ENCODE data around the gene SIPA1L3.
A peak's percentile ranks its signal among the peaks of the same experiment; 100 is the strongest.

Gene SIPA1L3

GRCh38 chr19:38164526-38164925 lies 257.5 kb downstream of the SIPA1L3 start:
- DNase-seq: no peak

- no peak for DNase-seq
Observed at GRCh38 chr19:38165335-38165734, 258.3 kb downstream of the SIPA1L3 start.

DNA sequence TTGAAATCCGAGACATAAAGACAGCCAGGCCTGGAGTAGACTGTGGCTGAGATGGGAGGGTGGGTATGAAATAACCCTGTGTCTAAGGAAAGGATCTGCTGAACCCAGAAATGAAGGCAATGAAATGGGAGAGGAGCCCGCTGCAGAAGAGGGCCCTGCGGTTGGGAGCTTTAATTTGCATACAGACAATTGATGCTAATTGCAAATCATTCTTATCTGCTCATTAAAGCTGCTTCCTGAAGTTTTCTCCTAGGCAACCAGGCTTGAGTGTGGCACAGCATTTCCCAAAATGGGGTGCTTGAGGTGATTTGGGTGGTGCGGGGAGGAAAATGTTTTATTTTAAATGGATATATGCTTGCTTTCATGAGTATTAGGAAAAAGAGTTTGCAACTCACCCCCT lies 261.6 kb downstream of the SIPA1L3 start:
- no peak for DNase-seq

GRCh38 chr19:38170334-38170733 lies 263.3 kb downstream of the SIPA1L3 start:
- no peak for DNase-seq

DNA sequence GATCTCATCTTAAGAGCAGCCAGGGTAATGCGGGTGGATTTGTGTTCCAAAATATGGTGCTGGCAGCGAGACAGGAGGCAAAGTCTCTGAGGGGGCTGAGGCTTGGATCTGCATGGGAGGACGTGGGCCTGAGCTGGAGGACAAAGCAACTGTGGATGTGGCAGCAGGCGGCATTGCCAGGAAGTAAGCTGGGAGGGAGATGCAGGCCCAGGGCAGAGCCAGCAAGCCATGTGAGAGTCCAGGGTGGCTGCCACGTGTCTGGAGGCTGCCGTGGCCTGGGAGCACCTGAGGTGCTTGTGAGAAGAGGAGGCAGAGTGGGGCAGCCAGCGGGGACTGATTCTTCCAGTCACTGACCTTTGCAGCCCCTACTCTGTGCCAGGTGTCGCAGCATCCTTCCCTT lies 265.0 kb downstream of the SIPA1L3 start:
- no peak for DNase-seq

GRCh38 chr19:38173291-38174041 lies 266.5 kb downstream of the SIPA1L3 start:
- DNase-seq: no peak

DNA sequence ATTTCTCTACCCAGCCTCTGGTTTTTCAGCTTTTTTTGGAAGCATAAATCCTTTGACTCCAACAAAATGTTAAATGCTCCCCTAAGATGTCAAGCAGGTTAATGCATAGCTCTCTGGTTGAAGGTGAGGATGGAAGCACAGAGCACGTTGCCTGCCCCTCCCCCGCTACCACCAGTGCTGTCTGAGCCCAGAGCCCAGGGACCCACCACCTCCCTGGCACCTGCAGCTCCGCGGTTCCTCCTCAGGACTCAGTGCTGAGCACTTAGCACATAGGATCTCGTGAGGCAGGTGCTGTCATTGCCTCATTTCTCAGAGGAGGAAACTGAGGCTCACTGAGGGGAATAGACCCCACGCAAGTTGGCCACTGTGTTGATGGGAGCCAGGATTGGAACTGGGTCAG lies 268.4 kb downstream of the SIPA1L3 start:
- no peak for DNase-seq

- DNase-seq: no peak
Observed at GRCh38 chr19:38180071-38180470, 273.1 kb downstream of the SIPA1L3 start.

DNA sequence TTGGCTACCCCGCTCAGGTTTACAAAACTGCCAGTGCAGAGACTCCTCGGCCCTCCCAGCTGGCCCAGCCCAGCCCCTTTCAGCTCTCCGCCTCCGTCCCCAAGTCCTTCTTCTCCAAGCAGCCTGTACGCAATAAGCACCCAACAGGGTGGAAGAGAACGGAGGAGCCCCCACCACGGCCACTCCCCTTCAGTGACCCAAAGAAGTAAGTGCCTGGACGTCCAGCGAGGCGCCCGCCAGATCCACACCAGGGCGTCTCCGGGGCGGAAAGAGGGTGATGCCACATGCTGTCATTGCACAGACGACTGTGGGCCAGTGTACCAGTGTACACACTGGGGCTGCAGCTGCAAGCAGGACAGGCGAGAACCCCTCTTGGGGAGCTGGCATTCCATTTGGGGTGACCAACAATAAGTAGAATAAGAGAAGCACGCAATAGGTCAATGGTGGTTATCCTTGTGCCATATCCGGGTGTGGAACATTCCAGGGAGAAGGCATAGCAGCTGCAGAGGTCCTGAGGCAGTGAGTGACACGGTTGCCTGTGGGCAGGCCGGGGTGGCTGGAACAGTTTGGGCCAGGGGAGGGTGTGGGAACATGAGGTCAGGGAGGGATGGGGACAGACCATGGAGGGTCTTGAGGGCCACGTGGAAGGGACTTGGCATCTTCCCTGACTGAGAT lies 275.7 kb downstream of the SIPA1L3 start:
- no peak for DNase-seq

DNA sequence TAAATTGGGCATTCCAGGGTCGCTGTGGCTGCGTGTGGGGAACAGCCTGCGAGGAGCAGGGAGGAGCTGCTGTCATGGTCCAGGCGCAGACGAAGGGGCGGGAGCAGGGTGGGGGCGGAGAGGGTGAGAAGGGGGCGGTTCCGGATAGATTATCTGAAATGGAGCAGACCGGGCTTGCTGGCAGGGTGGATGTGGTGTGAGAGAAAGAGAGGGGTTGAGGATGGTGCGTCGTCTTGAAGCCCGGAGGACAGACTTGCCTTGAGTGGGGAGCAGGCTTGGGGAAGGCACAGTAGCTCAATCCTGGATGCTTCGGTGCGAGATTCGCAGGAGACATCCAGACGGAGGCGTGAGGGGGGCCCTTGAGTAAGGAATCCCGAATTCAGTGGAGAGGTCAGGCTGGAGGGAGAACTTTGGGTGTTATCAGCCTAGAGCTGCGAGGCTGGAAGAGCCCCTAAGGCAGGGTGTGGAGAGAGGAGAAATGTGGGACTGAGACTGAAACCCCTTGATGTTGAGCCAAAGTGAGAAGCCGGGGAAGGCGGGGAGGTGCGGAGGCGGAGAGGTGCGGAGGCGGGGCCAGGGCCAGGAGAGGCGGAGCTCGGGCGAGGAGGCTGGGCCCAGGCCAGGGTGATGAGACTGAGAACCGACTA lies 276.4 kb downstream of the SIPA1L3 start:
- DNase-seq: peak; percentile 73

- no peak for DNase-seq
Observed at GRCh38 chr19:38184815-38185214, 277.8 kb downstream of the SIPA1L3 start.

- peak; percentile 32 for DNase-seq
Observed at GRCh38 chr19:38185562-38185961, 278.6 kb downstream of the SIPA1L3 start.

GRCh38 chr19:38190061-38190460 lies 283.1 kb downstream of the SIPA1L3 start:
- DNase-seq: no peak

- DNase-seq: no peak
Observed at GRCh38 chr19:38190793-38191192, 283.8 kb downstream of the SIPA1L3 start.

DNA sequence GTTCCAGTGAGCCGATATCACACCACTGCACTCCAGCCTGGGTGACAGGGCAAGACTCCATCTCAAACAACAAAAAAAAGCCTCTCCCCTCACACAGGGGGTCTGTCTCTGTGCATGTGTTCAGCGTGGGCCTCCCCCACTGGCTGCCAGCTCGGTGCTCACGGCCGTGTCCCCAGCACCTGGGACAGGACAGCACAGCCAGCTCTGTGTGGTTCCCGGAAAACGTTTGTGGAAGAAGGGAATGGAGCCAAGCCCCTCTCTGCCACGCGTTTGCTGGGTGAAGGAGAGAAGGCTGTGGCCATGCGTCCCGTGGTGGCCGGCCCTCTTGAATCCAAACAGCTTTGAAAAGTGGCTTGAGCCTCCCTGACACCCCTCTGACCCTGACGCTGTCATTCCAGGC lies 284.7 kb downstream of the SIPA1L3 start:
- no peak for DNase-seq

- DNase-seq: no peak
Observed at GRCh38 chr19:38193445-38193844, 286.4 kb downstream of the SIPA1L3 start.

DNA sequence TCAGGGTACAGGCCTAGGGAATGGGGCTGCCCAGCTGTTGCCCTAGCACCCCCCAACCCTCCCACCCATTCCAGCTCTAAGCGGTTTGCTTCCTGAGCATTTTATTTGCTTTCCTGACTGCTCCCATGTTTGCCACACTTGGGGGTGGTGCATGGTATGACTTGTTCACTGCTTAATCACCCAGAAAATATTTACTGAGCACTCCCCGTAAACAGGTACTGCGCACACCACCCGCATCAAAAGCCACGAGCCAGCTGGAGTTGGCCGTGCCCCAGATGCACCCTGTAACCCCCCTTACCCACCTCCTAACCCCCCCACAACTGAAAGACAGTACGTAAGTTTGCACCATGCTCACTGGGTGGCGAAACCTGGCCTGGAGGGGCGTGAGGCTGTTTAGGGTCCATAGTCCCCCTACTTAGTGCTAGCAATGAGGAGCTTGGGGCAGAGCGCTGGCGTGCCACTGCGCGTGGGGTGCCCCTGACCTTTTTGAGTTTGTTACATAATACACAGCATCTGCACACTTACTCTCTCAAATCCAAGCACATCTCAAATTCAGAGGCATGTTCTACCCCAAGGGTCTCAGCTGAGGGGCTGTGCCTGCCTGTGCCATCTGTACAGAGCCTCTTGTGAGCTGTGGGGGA lies 287.2 kb downstream of the SIPA1L3 start:
- peak; percentile 32 for DNase-seq

DNA sequence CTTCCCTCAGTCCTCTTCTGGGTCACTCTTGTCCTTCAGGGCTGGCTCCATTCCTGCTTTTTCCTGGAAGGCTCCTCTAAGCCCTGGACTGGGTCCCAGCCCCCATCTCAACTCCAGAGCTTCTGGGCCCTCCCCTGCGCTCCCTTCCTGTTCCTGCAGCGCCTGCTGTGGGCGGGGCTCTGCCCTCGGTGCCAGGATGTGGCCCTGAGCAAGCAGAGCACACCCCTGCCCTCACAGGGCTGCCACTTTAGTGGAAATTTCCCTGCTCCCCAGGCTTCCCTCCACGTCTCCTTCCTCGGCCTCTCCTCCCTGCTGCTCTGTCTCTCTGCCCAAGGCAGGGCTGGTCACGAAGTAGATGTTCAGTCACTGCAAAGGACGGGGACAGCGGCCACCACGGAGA lies 288.2 kb downstream of the SIPA1L3 start:
- no peak for DNase-seq

GRCh38 chr19:38196245-38196837 lies 289.3 kb downstream of the SIPA1L3 start:
- no peak for DNase-seq

- no peak for DNase-seq
Observed at GRCh38 chr19:38196948-38197656, 290.1 kb downstream of the SIPA1L3 start.

DNA sequence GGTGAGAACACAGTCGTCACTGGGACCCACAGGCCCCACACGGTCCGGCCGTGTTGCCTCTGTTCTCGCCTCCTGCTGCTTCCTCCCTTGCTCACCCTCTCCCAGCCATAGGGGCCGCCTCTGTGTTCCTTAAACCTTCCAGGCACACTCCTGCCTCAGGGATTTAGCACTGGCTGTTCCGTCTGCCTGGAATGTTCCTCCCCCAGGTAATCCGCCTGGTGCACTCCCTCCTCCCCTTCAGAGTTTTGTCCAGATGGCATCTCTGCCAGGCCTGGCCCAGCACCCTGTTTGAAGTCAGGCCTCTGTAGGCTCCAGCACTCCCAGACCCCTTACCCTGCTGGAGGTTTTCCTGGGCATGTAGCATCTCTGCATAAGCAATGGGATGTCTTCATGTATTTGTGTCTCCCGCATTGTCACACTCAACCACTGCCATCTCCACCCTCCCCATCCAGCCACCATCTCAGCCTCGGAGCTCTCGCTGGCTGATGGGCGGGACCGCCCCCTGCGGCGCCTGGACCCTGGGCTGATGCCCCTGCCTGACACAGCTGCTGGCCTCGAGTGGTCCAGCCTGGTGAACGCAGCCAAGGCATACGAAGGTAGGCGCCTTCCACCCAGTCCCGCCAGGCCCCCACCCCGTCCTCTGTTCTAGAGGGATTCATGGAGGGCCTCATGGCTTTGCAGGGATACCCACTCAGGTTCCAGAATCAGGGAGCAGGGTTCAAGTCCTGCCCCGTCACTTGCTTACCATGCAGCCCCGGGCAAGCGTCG lies 291.1 kb downstream of the SIPA1L3 start:
- peak; percentile 18 for DNase-seq

DNA sequence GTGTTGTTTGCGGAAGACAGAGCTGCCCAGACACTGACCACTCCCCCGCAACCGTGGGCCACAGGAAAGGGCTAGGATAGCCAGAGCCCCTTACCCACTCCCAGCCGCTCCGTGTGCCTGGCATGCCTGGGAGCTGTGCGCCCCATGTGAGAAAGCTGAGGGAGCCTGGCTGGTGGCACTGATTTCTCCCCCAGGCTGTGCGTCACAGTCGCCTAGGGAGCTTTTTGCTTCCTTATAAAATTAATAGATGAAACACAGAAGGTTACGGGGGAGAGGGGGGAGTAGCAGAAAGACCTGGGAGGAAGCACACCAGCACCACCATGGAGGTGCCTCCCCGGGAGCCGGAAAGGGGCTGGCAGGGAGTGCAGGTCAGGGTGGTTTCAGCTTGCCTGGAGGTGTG lies 292.3 kb downstream of the SIPA1L3 start:
- DNase-seq: no peak
